GM12874 (cell line): ENCODE measurements around the gene GALNS.

Experiments
- CTCF ChIP-seq: IDR thresholded peaks from 2 replicates; pipeline ENCODE4 v1.5.1; 2011; ENCODE audit warnings: low read depth, mild to moderate bottlenecking, control low read depth, low read length, moderate library complexity; ENCODE audit not compliant: insufficient read depth

GALNS gene

GRCh38 chr16:88894681-88895300 lies 38.0 kb upstream of the GALNS start:
- TF ChIP-seq CTCF: no peak

GRCh38 chr16:88893127-88893968 lies 36.6 kb upstream of the GALNS start:
- no peak for TF ChIP-seq CTCF

GRCh38 chr16:88892065-88892464 lies 35.3 kb upstream of the GALNS start:
- TF ChIP-seq CTCF: no peak

- TF ChIP-seq CTCF: no peak
These were observed 34.3 kb upstream of the GALNS start for GRCh38 chr16:88891083-88891482.

GRCh38 chr16:88888461-88889387 lies 32.0 kb upstream of the GALNS start:
- TF ChIP-seq CTCF: no peak

GRCh38 chr16:88888057-88888456 lies 31.3 kb upstream of the GALNS start:
- no peak for TF ChIP-seq CTCF
